ENCODE results near the gene ACACA. TPM values are rescaled to one million over a fixed set of nuclear protein-coding genes. Genes with fewer than 3 reads are reported as not detected.

ACACA gene
- total RNA-seq, 4 donors from 2014 or later = 30.0 to 69.7 (median 49.9) TPM

DNA sequence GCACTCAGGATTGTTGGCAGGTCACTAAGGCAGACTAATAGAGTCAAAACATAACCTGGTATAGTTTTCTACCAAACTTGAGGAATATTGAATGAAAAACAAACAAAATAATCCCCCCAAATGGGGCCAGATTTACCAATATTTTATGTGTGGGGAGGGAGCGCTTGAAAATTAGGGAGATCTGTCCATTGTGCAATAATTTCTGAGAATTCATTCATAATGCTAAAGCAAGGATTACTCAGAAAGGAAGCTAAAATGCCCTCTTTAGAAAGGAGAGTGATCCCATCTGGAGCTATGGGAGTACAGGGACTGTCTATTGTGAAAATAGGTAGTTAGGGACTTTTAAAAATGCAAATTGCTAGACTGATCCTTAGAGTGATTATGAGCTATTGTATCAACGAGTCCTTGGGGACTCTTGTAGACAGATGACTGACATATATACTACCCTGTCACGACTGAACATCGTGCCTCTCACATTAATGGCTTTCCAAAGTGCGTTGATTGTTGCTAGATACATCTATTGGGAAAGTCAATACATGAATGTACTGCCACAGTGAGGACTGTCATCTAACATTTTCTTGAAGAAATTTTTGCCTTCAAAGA is 264.2 kb downstream of the ACACA start:
- Histone ChIP-seq H3K9me3 (no peaks in the 10 kb centered on the region), H3K36me3 (peaks cover 0 to 52% (median 0%) of the 10 kb centered on the region in 3 donors), H3K4me1 (no peaks in the 10 kb centered on the region), H3K4me3 (no peak overlapping the region), H3K27me3 (no peaks in the 10 kb centered on the region), H3K27ac (no peak overlapping the region)
- no peak for DNase-seq (ENCODE audit: low spot score in 2 of 2)
- WGBS, 2 donors = 81 to 89% methylated on average over 5 of the region's 5 CpGs
- no peak for TF ChIP-seq EP300 (IDR thresholded peaks at IDR 0.05)
- TF ChIP-seq POLR2A (IDR thresholded peaks at IDR 0.05) = no peak
- no peak for TF ChIP-seq CTCF (IDR thresholded peaks at IDR 0.05)

GRCh38 chr17:37138571-37139120 is 268.0 kb downstream of the ACACA start:
- no peak for TF ChIP-seq EP300 (IDR thresholded peaks at IDR 0.05)
- no peak for TF ChIP-seq POLR2A (IDR thresholded peaks at IDR 0.05)
- TF ChIP-seq CTCF (IDR thresholded peaks at IDR 0.05) = no peak
- WGBS, 2 donors = 54 to 60% methylated on average over 1 of the region's 1 CpG
- DNase-seq (ENCODE audit: low spot score in 2 of 2) = no peak
- Histone ChIP-seq H3K36me3 (peaks cover 0 to 42% (median 0%) of the 10 kb centered on the region in 3 donors), H3K4me1 (no peaks in the 10 kb centered on the region), H3K27ac (no peak overlapping the region), H3K9me3 (no peaks in the 10 kb centered on the region), H3K27me3 (no peaks in the 10 kb centered on the region), H3K4me3 (no peak overlapping the region)

GRCh38 chr17:37137906-37138514 is 268.6 kb downstream of the ACACA start:
- H3K27me3 ChIP-seq = no peaks in the 10 kb centered on the region
- no peaks in the 10 kb centered on the region for H3K9me3 ChIP-seq
- no peak for DNase-seq (ENCODE audit: low spot score in 2 of 2)
- TF ChIP-seq EP300 (IDR thresholded peaks at IDR 0.05) (no peak), POLR2A (IDR thresholded peaks at IDR 0.05) (no peak)
- no peaks in the 10 kb centered on the region for H3K4me1 ChIP-seq
- H3K27ac ChIP-seq = no peak overlapping the region
- 82 to 92% methylated on average over 6 of the region's 6 CpGs for WGBS, 2 donors
- peaks cover 0 to 44% (median 0%) of the 10 kb centered on the region in 3 donors for H3K36me3 ChIP-seq
- H3K4me3 ChIP-seq = no peak overlapping the region

- Histone ChIP-seq H3K36me3 (peaks cover 0 to 44% (median 0%) of the 10 kb centered on the region in 3 donors), H3K9me3 (no peaks in the 10 kb centered on the region)
- WGBS, 2 donors = 62 to 72% methylated on average over 4 of the region's 4 CpGs
Observed at GRCh38 chr17:37137070-37137610, 269.5 kb downstream of the ACACA start.

GRCh38 chr17:37135576-37135975 is 271.1 kb downstream of the ACACA start:
- Histone ChIP-seq H3K36me3 (peaks cover 0 to 33% (median 0%) of the 10 kb centered on the region in 3 donors), H3K9me3 (no peaks in the 10 kb centered on the region), H3K4me1 (peaks cover 0 to 9% (median 3%) of the 10 kb centered on the region in 4 donors), H3K27me3 (no peaks in the 10 kb centered on the region), H3K27ac (no peak overlapping the region), H3K4me3 (no peak overlapping the region)
- no peak for TF ChIP-seq POLR2A (IDR thresholded peaks at IDR 0.05)
- no peak for TF ChIP-seq EP300 (IDR thresholded peaks at IDR 0.05)
- TF ChIP-seq CTCF (IDR thresholded peaks at IDR 0.05) = no peak
- no peak for DNase-seq (ENCODE audit: low spot score in 2 of 2)
- WGBS, 2 donors = 88 to 91% methylated on average over 2 of the region's 2 CpGs

More at GRCh38 chr17:37137070-37137610, 269.5 kb downstream of the ACACA start:
- H3K27ac ChIP-seq = no peak overlapping the region
- no peak for TF ChIP-seq POLR2A (IDR thresholded peaks at IDR 0.05)
- TF ChIP-seq EP300 (IDR thresholded peaks at IDR 0.05) = no peak
- TF ChIP-seq CTCF (IDR thresholded peaks at IDR 0.05) = no peak
- H3K4me3 ChIP-seq = no peak overlapping the region
- no peaks in the 10 kb centered on the region for H3K4me1 ChIP-seq
- no peaks in the 10 kb centered on the region for H3K27me3 ChIP-seq
- DNase-seq (ENCODE audit: low spot score in 2 of 2) = no peak

All from tibial nerve (tissue), 4 donors.